A673 (cell line): ENCODE results near the gene TRAPPC2L.

Experiments used
- EZH2 ChIP-seq: fragments of 200-600 bp; sonication (generic); IDR thresholded peaks from 2 replicates; pipeline ENCODE4 v1.6.1; 2017; ENCODE audit warnings: borderline replicate concordance, low read depth, mild to moderate bottlenecking, mixed read lengths, antibody characterized with exemption, low read length; ENCODE audit not compliant: poor library complexity, severe bottlenecking
- TF ChIP-seq, protein P1 (sequence below): fragments of 300-800, 200-600 bp; sonication (generic); conservative IDR thresholded peaks from 2 replicates; pipeline ENCODE4 v1.5.1; 2017; ENCODE audit warnings: low read depth, mild to moderate bottlenecking, antibody characterized with exemption, low read length, moderate library complexity, mixed read lengths

DNA sequence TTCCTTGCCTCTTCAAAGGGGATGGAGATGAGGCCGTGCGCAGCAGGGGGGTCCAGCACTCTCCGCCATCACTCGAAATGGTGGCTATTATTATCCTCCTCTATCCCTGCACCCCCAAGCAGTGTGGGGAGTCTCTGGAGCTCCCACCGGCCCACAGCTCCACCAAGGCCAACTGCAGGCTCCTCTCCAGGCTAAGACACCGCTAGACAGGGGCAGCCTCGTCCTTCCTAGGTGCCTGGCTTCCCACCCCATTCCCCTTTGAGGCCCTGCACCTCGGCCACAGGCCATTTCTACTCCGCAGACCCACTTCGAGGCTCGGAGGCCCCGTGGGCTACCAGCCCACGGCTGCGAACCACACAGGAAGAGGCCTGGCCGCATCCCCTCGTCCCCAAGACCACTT lies 49.1 kb downstream of the TRAPPC2L start:
- TF ChIP-seq, protein P1, sequence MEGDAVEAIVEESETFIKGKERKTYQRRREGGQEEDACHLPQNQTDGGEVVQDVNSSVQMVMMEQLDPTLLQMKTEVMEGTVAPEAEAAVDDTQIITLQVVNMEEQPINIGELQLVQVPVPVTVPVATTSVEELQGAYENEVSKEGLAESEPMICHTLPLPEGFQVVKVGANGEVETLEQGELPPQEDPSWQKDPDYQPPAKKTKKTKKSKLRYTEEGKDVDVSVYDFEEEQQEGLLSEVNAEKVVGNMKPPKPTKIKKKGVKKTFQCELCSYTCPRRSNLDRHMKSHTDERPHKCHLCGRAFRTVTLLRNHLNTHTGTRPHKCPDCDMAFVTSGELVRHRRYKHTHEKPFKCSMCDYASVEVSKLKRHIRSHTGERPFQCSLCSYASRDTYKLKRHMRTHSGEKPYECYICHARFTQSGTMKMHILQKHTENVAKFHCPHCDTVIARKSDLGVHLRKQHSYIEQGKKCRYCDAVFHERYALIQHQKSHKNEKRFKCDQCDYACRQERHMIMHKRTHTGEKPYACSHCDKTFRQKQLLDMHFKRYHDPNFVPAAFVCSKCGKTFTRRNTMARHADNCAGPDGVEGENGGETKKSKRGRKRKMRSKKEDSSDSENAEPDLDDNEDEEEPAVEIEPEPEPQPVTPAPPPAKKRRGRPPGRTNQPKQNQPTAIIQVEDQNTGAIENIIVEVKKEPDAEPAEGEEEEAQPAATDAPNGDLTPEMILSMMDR, result no peak
- no peak for TF ChIP-seq EZH2
